T47D (cell line): Measurements from ENCODE around the gene C5.
"Not testable (repeated sequence)": the region's sequence is repeated elsewhere in the genome, so short reads cannot be mapped to it uniquely, and the experiment has no call there.

Experiments
- DNase-seq, 2 experiments: peaks; one replicate each; pipeline versions ENCODE4 v3.0.0 to v3.0.0-alpha.2; 2011 to 2012; ENCODE audit warnings: low read depth in 1 of 2, low spot score in 1 of 2
- JUND ChIP-seq: IDR thresholded peaks from 2 replicates; pipeline ENCODE4 v1.6.1; 2012; ENCODE audit warnings: low read depth
- in situ Hi-C: cut with HindIII; loops from 2 replicates; pipeline ENCODE4 v1.10.0; 2016; ENCODE audit warnings: low sequenced_read_pairs, low pct_unique_long_range_greater_than_20kb

The C5 gene

DNA sequence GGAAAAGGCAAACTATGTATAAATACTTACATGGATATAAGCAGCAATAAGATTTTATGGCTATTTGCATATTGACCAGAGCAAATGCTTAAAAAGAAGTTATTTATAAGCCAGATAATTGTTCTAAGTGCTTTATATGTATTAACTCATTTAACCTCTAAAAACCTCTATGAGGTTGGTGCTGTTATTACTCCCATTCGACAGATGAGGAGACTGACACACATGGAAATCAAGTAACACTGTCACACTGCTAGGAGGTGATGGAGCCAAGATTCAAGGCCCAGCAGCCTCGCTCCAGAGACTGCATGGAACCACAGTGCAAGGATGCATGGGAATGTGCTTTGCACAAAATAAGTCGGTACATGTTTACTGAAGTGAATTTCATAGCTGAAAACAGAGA is 53.7 kb downstream of the C5 start:
- in situ Hi-C loops = no loop called here
- no peak for DNase-seq
- no peak for TF ChIP-seq JUND

DNA sequence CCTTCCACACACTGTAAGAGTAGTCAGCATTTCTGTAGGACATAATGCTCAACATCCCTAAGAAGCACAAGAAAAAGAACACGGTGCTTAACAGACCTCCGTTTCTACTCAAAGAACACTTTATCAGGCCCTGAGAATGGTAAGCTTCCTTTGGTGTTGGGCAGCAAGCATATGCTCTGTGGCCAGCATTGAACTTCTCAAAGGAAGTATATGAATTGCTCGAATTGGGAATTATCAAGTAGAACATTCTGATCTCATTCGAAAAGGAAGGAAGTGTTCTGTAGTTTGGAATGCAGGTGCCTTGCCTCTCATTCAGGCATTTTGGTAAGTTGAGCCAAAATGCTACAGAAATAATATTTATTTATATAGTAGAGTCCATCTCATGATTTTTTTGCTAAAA is 61.0 kb downstream of the C5 start:
- no peak for TF ChIP-seq JUND
- DNase-seq = no peak
- in situ Hi-C loops = no loop called here

DNA sequence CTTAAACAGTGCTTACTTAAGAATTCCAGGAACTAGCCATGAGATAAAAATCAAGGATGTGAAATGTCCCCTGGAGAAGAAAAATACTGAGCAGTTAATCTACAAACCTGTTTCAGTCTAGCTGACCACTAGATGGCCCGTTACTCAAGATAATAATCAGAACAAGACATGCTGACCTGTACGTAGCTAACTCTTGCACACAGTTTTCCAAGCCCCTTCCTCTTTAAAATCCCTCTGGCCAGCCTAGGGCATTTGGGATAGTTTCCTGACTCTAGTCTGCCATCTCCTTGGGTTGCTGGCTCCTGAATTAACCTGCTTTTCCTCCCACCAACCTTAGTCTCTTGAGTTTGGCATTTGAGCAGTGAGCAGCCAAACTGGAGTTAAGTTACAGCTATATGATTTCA is 64.3 kb downstream of the C5 start:
- peak; percentile 40; the same call in 1 of the 2 replicates for TF ChIP-seq JUND
- in situ Hi-C loops = no loop called here
- DNase-seq = peak in 1 of 2 experiments; percentile 81

DNA sequence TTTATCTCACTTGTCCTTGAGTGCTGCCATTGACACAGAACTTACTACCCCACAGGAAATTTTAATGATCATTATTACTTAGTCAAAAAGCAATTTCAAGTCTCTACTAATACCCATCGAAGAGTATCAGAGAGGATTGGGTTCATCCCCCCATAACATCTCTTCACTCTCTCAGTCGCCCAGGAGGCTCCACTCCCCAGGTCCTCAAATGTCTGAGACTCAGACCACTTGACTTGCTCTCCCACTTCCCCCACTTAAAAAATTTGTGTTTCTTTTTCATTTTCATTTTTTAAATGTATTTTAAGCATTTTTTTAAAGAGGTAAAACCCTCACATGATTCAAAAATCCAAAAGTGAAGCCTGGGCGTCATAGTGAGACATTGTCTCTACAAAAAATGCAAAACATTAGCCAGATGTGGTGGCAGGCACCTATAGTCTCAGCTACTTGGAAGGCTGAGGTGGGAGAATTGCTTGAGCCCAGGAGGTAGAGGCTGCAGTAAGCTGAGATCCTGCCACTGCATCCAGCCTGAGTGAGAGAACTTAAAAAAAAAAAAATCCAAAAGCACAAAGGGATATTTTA is 66.7 kb downstream of the C5 start:
- no peak for DNase-seq
- in situ Hi-C loops = no loop called here
- no peak for TF ChIP-seq JUND

DNA sequence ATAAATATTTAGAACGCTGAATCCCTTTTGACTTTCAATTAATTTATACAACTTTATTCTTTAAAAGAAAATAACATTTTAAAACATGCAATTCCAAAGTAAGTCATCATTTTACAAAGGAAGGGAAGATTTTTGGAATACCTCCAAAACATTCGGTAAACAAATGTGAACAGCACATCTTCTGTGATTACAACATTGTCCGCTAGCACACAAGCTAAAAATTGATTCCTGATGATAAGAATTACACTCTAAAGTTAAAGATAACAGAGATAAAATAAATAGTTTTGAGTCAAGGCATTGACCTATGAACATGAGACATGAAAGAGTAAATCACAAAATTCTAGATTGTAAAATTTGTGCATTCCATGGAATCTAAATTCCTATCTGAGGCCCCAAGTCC is 67.2 kb downstream of the C5 start:
- DNase-seq = no peak
- TF ChIP-seq JUND = no peak
- in situ Hi-C loops = no loop called here

DNA sequence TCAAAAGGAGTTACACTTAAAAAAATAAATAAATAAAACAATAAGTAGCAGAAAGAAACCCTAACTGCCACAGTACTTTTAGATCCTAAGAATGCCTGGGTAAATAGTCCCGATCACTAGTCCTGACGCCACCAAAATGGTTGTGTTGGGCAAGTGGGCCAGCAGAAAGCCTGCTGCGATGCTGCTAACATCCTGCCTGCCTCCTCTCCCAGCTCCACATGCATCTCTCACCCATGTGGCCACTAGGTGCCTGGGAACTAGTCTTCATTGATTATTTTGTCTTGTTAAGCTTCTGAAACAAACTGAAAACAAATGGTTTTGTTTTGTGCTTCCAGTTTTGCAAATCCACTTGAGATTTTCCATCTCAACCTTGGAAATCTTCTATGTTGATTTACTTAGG is 69.1 kb downstream of the C5 start:
- in situ Hi-C loops = no loop called here
- no peak for DNase-seq
- TF ChIP-seq JUND = no peak

DNA sequence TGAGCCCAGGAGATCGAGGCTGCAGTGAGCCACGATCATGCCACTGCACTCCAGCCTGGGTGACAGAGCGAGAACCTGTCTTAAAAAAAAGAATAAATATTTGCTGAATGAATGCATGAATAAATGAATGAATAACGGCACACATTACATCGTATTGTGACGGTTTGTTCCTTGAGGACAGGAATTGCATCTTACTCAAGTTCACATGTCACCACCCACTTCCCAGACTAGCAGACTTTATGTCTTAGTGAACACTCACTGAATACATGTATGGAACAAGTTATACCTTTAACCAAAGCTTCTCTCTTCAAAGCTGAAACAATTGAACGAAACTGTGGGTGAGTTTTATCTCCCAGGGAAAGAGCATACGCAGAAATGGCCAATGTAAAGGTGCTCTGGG is 70.3 kb downstream of the C5 start:
- no peak for DNase-seq
- in situ Hi-C loops = no loop called here
- TF ChIP-seq JUND = no peak

DNA sequence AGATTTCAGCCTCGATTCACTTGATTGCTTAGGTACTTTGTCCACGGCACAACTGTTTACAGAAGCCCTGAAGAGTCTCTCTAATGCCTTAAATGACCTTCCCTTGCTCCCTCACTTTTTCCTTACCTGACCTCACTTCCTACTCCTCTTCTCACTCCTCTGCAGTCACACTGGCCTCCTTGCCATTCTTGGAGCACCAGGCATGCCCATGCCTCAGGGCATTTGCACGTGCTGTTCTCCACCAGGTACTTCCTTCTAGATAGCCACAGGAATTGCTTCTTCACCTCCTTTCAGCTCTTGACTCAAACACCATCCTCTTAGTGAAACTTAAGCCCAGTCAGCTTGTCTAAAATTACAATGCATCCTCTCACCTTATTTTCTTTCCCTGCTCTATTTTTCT is 71.1 kb downstream of the C5 start:
- TF ChIP-seq JUND = no peak
- DNase-seq = peak in 1 of 2 experiments; percentile 29
- in situ Hi-C loops = no loop called here

DNA sequence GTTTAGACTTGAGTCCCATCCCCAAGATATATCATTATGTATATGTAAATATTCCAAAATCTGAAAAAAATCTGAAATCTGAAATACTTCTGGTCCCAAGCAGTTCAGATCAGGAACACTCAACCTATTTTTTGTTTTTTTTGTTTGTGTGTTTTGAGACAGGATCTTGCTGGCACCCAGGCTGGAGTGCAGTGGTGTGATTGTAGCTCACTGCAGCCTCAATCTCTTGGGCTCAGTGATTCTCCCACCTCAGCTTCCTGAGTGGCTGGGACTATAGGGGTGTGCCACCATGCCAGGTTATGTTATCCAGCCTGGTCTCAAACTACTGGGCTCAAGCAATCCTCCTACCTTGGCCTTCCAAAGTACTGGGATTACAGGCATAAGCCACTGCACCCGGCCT is 72.8 kb downstream of the C5 start:
- no peak for TF ChIP-seq JUND
- in situ Hi-C loops = no loop called here
- DNase-seq = no peak

DNA sequence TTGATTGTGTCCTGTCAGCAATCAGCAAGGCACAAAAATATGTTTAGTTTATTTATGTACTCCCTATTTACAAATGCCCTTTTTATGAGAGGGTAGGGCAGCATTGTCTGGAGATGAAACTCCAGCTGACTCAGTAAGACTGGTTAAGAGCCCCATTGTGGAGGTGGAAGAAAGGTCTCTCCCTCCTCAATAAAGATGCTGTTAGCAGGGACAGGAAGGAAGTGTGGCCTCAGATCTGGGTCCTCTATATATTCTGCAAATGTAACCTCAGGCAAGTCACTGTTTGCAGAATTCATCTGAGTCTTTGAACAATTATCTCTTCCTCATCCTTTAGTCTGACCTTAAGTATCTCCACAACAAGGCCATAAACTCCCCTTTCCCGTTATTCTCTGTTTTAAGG is 75.2 kb downstream of the C5 start:
- TF ChIP-seq JUND = no peak
- no peak for DNase-seq
- in situ Hi-C loops = no loop called here

DNA sequence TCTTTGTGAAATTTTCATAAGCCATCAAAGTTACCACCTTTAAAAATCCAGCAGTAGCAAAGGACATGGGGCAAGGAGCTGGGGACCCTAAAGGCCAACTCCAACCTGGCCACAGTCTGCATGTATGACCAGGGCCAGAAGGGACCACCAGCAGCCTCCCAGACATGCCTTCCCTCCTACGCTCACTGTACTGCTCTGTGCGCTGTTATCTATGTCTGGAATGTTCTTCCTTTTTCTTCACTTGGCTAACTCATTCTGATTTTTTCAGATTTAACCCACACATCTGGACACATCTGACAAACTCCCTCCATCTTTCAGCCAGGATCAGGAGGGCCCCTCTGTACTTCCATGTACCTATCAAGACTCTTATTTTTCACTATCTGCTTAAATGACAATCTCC is 75.9 kb downstream of the C5 start:
- no peak for TF ChIP-seq JUND
- no peak for DNase-seq
- in situ Hi-C loops = no loop called here

DNA sequence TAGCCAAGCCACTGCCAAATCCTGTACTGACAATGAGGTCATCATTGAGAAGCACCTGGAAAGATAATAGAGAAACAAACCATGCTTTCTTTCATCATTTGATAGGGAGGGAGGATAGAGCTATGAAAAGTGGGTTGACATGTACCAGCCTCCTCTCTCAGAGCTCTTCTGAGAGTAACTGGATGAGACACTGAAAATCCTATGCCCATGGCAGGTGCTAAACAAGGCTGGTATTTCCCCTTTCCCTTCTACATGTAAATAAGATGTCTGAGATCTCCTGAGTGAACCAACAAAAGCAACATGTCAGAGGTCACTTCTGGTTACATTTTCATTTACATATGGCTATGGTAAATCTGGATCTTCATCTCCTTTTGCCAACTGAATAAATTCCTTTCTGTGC is 78.1 kb downstream of the C5 start:
- no peak for TF ChIP-seq JUND
- DNase-seq = peak in 1 of 2 experiments; percentile 13
- in situ Hi-C loops = no loop called here

DNA sequence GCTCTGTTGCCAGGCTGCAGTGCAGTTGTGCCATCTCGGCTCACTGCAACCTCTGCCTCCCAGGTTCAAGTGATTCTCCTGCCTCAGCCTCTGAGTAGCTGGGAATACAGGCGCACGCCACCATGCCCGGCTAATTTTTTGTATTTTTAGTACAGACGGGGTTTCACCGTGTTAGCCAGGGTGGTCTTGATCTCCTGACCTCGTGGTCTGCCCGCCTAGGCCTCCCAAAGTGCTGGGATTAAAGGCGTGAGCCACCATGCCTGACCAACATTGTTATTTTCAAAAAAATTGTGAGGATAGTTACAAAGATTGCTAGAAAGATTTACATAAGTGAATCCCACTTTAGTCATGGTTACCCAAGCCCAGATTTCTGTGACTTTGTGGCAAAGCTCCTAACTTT is 78.6 kb downstream of the C5 start:
- DNase-seq, in situ Hi-C loops: not testable (repeated sequence)

DNA sequence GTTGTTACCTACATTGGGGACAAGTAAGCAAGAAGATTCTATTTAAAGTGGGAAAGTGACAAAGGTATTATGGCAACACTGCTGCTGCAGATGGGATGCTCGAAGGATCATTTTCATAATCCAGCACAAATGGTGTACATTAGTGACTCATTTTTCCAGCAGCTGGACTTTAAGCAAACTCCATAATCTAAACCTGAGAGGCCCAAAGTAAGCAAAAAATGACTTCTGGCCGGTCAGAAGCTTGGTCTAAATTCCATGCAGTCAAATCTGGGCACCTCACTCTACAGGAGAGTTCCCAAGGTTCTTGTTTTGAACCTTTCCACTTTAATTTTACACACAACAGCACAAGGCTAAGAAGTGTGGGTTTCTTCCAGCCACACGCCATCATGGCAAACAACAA is 79.8 kb downstream of the C5 start:
- no peak for TF ChIP-seq JUND
- DNase-seq = no peak

More for the DNA sequence above, 79.8 kb downstream of the C5 start:
- in situ Hi-C loops = no loop called here
